CD14-positive monocyte (primary cell): Measurements from ENCODE around the gene LDB3. TPM values are rescaled to one million over a fixed set of nuclear protein-coding genes. Genes with fewer than 3 reads are reported as not detected.

ENCODE experiments used
- DNase-seq, 3 donors: peaks; one replicate each; pipeline ENCODE4 v3.0.0-alpha.2; 2011 to 2022
- H2AFZ ChIP-seq: 2 replicates; pipeline ENCODE4 v1.6.0; 2012; ENCODE audit warnings: mild to moderate bottlenecking, low read depth, low read length, inconsistent platforms; ENCODE audit not compliant: insufficient read depth, poor library complexity, severe bottlenecking
- H3K27ac ChIP-seq, 2 donors: 1 replicate in 1 of 2; 2 replicates in 1 of 2; pipeline ENCODE4 v1.5.1; 2012 to 2013; ENCODE audit warnings: low read length in 2 of 2, control low read depth in 1 of 2, inconsistent platforms in 1 of 2, low read depth in 1 of 2, mild to moderate bottlenecking in 1 of 2
- H3K27me3 ChIP-seq, 2 donors: one replicate each; pipeline versions ENCODE4 v1.6.0 to v1.6.1; 2011 to 2013; ENCODE audit warnings: low read length in 2 of 2; ENCODE audit not compliant: control insufficient read depth in 2 of 2, insufficient read depth in 2 of 2
- H3K36me3 ChIP-seq, 2 donors: replicated peaks in 1 of 2; 1 replicate in 1 of 2; 2 replicates in 1 of 2; pipeline versions ENCODE4 v1.5.1 to v1.6.1; 2012 to 2013; ENCODE audit warnings: low read length in 2 of 2, control low read depth in 1 of 2, inconsistent platforms in 1 of 2, mild to moderate bottlenecking in 1 of 2; ENCODE audit not compliant: insufficient read depth in 2 of 2, control insufficient read depth in 1 of 2
- H3K4me1 ChIP-seq, 2 donors: 1 replicate in 1 of 2; 2 replicates in 1 of 2; pipeline versions ENCODE4 v1.5.1 to v1.6.1; 2012 to 2013; ENCODE audit warnings: low read length in 2 of 2, control low read depth in 1 of 2, inconsistent platforms in 1 of 2, mild to moderate bottlenecking in 1 of 2, moderate library complexity in 1 of 2; ENCODE audit not compliant: insufficient read depth in 2 of 2, control insufficient read depth in 1 of 2
- H3K4me2 ChIP-seq: replicated peaks from 2 replicates; pipeline ENCODE3; 2012; ENCODE audit warnings: low read length, moderate library complexity, mild to moderate bottlenecking; ENCODE audit not compliant: poor library complexity, severe bottlenecking; ENCODE audit errors: extremely low read depth
- H3K4me3 ChIP-seq, 3 experiments: fragments of 200-600 bp in 1 of 3; sonication (generic) in 1 of 3; replicated peaks in 1 of 3; 1 replicate in 2 of 3; 2 replicates in 1 of 3; pipeline ENCODE4 v1.5.1; 2011 to 2013; ENCODE audit warnings: low read length in 3 of 3, mild to moderate bottlenecking in 3 of 3, control low read depth in 2 of 3, low read depth in 2 of 3, inconsistent platforms in 1 of 3, moderate library complexity in 1 of 3
- H3K79me2 ChIP-seq: 2 replicates; pipeline ENCODE4 v1.6.0; 2012; ENCODE audit warnings: mild to moderate bottlenecking, control low read depth, inconsistent platforms, low read length, moderate library complexity; ENCODE audit not compliant: insufficient read depth
- H3K9ac ChIP-seq: 2 replicates; pipeline ENCODE4 v1.6.0; 2017; ENCODE audit warnings: low read length, mild to moderate bottlenecking; ENCODE audit not compliant: insufficient read depth, poor library complexity, severe bottlenecking
- H3K9me3 ChIP-seq, 2 donors: replicated peaks in 1 of 2; 1 replicate in 1 of 2; 2 replicates in 1 of 2; pipeline versions ENCODE4 v1.5.1 to v1.6.1; 2012 to 2013; ENCODE audit warnings: low read length in 2 of 2, control low read depth in 1 of 2; ENCODE audit not compliant: control insufficient read depth in 1 of 2, insufficient read depth in 1 of 2
- H4K20me1 ChIP-seq: 2 replicates; pipeline ENCODE4 v1.6.0; 2012; ENCODE audit warnings: mild to moderate bottlenecking, low read length, control low read depth, moderate library complexity; ENCODE audit not compliant: insufficient read depth
- H3K27ac Mint-ChIP-seq, 7 donors: one replicate each; pipeline ENCODE4 v1.8.0; 2020; ENCODE audit warnings: mild to moderate bottlenecking in 7 of 7, mixed read lengths in 7 of 7, moderate library complexity in 6 of 7, inconsistent platforms in 2 of 7
- H3K27me3 Mint-ChIP-seq, 3 donors: one replicate each; pipeline ENCODE4 v1.8.0; 2021 to 2022; ENCODE audit warnings: low read depth in 3 of 3, mild to moderate bottlenecking in 3 of 3, mixed read lengths in 3 of 3, moderate library complexity in 3 of 3, inconsistent platforms in 1 of 3
- H3K36me3 Mint-ChIP-seq, 2 donors: one replicate each; pipeline ENCODE4 v1.8.0; 2020; ENCODE audit warnings: mixed read lengths in 2 of 2, inconsistent platforms in 1 of 2, mild to moderate bottlenecking in 1 of 2
- H3K4me1 Mint-ChIP-seq: one replicate; pipeline ENCODE4 v1.8.0; 2020; ENCODE audit warnings: mild to moderate bottlenecking, mixed read lengths
- H3K4me3 Mint-ChIP-seq, 2 donors: one replicate each; pipeline ENCODE4 v1.8.0; 2020; ENCODE audit warnings: mild to moderate bottlenecking in 2 of 2, mixed read lengths in 2 of 2, moderate library complexity in 1 of 2
- H3K9me3 Mint-ChIP-seq, 7 donors: one replicate each; pipeline ENCODE4 v1.8.0; 2020 to 2022; ENCODE audit warnings: mixed read lengths in 7 of 7, mild to moderate bottlenecking in 6 of 7, moderate library complexity in 6 of 7, inconsistent platforms in 2 of 7
- WGBS: methylation state at CpG from one replicate; pipeline ENCODE4 v1.1.5; 2013; ENCODE audit warnings: missing lambda C conversion rate; ENCODE audit not compliant: insufficient coverage; 5-methylcytosine and 5-hydroxymethylcytosine counted together
- intact Hi-C, 2 donors: fragments of 100-400 bp; cut with micrococcal nuclease; formaldehyde crosslinking; loops; one replicate each; pipeline versions ENCODE4 v1.15.0 to v1.15.1; 2023
- polyA plus RNA-seq, 3 donors: library from polyadenylated mRNA; depleted of rRNA in 1 of 3; unstranded in 2 of 3; stranded (reverse) in 1 of 3; fragments of 300-500 nt in 2 of 3; fragments of >200 nt in 1 of 3; fragmentation: Illumina TruSeq in 2 of 3; gene quantifications; 1 replicate in 2 of 3; 2 replicates in 1 of 3; pipeline ENCODE4 v1.2.3, GENCODE V29; 2012 to 2021
- TF ChIP-seq, protein P1 (sequence below): fragments of 200-600 bp; IDR thresholded peaks from one replicate; pipeline ENCODE4 v1.8.0; 2022; ENCODE audit warnings: antibody characterized with exemption, mild to moderate bottlenecking

The LDB3 gene
- polyA plus RNA-seq, 3 donors = not detected

DNA sequence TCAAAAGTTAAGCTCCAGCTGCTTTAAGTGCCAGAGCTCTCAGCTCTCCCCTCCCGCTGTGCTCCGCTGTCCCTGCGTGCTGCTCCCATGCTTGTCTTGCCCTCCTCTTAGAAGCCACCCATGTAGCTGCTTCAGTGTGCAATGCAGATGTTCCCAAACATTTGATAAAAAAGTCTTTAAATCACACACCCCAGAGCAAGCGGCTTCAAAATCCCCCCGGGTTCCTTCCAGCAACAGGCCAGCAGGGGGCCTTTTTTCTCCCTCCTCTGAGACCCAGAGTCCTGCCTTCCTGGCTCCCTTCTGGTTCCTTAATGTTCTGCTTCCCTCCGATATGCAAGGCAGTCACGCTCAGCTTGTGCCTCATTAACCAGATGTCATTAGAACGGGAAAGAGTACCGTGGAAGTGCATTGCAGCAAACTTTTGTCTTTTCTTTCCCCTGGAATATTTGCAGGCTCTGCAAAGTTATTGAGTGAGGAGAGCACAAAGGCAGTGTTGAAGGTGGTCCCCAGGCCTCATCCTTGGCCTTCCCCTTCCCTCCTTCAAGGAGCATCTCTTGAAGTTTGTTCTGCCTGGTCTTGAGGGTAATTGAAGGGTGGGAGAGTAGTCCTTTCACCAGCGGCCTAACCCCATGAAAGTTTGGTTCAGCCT, 25.5 kb downstream of the LDB3 start:
- peak in 2 of 3 donors; percentile 21 to 25 for DNase-seq
- Mint-ChIP-seq H3K4me1 (peaks cover 1% of the 10 kb centered on the region), H3K9me3 (no peaks in the 10 kb centered on the region), H3K27me3 (peaks cover 5 to 14% (median 12%) of the 10 kb centered on the region in 3 donors), H3K27ac (no peak overlapping the region), H3K4me3 (no peak overlapping the region), H3K36me3 (no peaks in the 10 kb centered on the region)
- no peaks in the 10 kb centered on the region for H3K4me1 ChIP-seq
- H3K79me2 ChIP-seq = no peaks in the 10 kb centered on the region
- TF ChIP-seq, protein P1, sequence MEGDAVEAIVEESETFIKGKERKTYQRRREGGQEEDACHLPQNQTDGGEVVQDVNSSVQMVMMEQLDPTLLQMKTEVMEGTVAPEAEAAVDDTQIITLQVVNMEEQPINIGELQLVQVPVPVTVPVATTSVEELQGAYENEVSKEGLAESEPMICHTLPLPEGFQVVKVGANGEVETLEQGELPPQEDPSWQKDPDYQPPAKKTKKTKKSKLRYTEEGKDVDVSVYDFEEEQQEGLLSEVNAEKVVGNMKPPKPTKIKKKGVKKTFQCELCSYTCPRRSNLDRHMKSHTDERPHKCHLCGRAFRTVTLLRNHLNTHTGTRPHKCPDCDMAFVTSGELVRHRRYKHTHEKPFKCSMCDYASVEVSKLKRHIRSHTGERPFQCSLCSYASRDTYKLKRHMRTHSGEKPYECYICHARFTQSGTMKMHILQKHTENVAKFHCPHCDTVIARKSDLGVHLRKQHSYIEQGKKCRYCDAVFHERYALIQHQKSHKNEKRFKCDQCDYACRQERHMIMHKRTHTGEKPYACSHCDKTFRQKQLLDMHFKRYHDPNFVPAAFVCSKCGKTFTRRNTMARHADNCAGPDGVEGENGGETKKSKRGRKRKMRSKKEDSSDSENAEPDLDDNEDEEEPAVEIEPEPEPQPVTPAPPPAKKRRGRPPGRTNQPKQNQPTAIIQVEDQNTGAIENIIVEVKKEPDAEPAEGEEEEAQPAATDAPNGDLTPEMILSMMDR = peak; percentile 66
- H4K20me1 ChIP-seq = no peaks in the 10 kb centered on the region
- no peak overlapping the region for H3K9ac ChIP-seq
- H3K4me3 ChIP-seq = no peak overlapping the region
- intact Hi-C loops = loop anchor here in 1 of 2 donors (5.0 kb wide), 1 partner anchor 203 kb away; no protein-coding TSS in a partner anchor
- H3K27me3 ChIP-seq = peaks cover 0 to 3% of the 10 kb centered on the region in 2 donors
- no peak overlapping the region for H3K4me2 ChIP-seq
- H3K36me3 ChIP-seq = no peaks in the 10 kb centered on the region
- peak overlapping the region; percentile 37 for H2AFZ ChIP-seq
- WGBS = 37% methylated on average over 6 of the region's 10 CpGs
- no peak overlapping the region for H3K27ac ChIP-seq
- no peaks in the 10 kb centered on the region for H3K9me3 ChIP-seq

DNA sequence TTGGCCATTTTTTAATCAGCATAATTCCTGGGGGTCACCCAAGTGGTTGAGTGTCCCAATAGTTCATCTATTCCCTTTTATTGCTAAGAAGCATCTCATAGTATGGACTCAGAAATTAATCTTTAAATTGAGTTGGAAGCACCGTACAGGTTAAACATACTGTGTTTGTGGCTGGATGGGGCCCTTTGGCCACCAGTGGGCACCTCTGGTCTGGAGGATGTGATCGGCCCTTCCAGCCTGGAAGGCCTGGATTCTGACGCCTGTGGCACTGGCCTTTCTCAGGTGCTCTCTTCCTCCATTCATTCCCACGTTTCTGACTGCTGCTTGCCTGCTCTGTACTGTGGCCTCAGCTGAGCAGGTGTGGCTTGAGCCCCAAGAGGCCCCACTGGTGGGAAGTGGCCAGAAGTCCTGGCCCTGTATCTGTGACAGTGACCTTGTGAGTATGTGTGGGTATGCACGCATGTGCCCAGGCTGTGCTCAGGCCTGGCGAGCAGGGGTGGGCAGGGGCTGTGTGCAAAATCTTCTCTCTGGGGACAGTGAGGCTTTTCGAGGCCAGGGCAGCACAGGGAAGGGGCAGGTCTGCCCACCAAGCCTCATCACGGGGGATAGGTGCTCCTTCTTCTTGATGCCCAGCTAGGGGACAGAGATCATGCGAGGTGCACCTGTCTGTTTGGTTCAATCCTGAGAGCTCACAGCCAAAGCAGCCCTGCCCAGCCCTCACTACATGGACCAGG, 30.1 kb downstream of the LDB3 start:
- Histone ChIP-seq H3K4me2 (no peak overlapping the region), H3K9ac (no peak overlapping the region), H3K27me3 (peaks cover 0 to 3% of the 10 kb centered on the region in 2 donors), H2AFZ (no peak overlapping the region), H4K20me1 (no peaks in the 10 kb centered on the region), H3K79me2 (no peaks in the 10 kb centered on the region), H3K27ac (no peak overlapping the region), H3K9me3 (no peaks in the 10 kb centered on the region), H3K36me3 (no peaks in the 10 kb centered on the region), H3K4me3 (no peak overlapping the region), H3K4me1 (no peaks in the 10 kb centered on the region)
- Mint-ChIP-seq H3K36me3 (no peaks in the 10 kb centered on the region), H3K4me1 (no peaks in the 10 kb centered on the region), H3K4me3 (no peak overlapping the region), H3K9me3 (no peaks in the 10 kb centered on the region), H3K27ac (no peak overlapping the region), H3K27me3 (peaks cover 6 to 15% (median 9%) of the 10 kb centered on the region in 3 donors)
- no peak for DNase-seq
- WGBS = 98% methylated on average over 6 of the region's 9 CpGs
- TF ChIP-seq, protein P1 = no peak
- intact Hi-C loops = no loop called here
